Subcutaneous abdominal adipose tissue (tissue), 5 donors: ENCODE measurements around the gene RABL3.

Experiments used
- H3K27ac ChIP-seq: one replicate; pipeline ENCODE4 v1.7.0; 2013; ENCODE audit warnings: low read depth, mild to moderate bottlenecking, inconsistent platforms, low read length, moderate library complexity
- H3K27me3 ChIP-seq, 5 donors: one replicate each; pipeline ENCODE4 v1.7.0; 2013; ENCODE audit warnings: low read length in 5 of 5, inconsistent platforms in 1 of 5; ENCODE audit not compliant: control insufficient read depth in 5 of 5, insufficient read depth in 4 of 5
- H3K36me3 ChIP-seq, 5 donors: one replicate each; pipeline ENCODE4 v1.7.0; 2013; ENCODE audit warnings: low read length in 5 of 5; ENCODE audit not compliant: control insufficient read depth in 5 of 5, insufficient read depth in 5 of 5
- H3K4me1 ChIP-seq, 5 donors: one replicate each; pipeline ENCODE4 v1.7.0; 2013; ENCODE audit warnings: low read length in 5 of 5, mild to moderate bottlenecking in 3 of 5, moderate library complexity in 1 of 5; ENCODE audit not compliant: control insufficient read depth in 5 of 5, insufficient read depth in 5 of 5
- H3K4me3 ChIP-seq, 5 donors: one replicate each; pipeline ENCODE4 v1.7.0; 2013; ENCODE audit warnings: low read length in 5 of 5, low read depth in 1 of 5
- H3K9ac ChIP-seq, 5 donors: one replicate each; pipeline ENCODE4 v1.7.0; 2013; ENCODE audit warnings: low read length in 5 of 5, mild to moderate bottlenecking in 4 of 5, moderate library complexity in 3 of 5
- H3K9me3 ChIP-seq, 5 donors: one replicate each; pipeline ENCODE4 v1.7.0; 2013; ENCODE audit warnings: low read length in 5 of 5; ENCODE audit not compliant: control insufficient read depth in 5 of 5
- donor health status: healthy.
- donor health status: healthy.
- donor health status: healthy.
- donor health status: healthy.
- donor health status: healthy.

The RABL3 gene

DNA sequence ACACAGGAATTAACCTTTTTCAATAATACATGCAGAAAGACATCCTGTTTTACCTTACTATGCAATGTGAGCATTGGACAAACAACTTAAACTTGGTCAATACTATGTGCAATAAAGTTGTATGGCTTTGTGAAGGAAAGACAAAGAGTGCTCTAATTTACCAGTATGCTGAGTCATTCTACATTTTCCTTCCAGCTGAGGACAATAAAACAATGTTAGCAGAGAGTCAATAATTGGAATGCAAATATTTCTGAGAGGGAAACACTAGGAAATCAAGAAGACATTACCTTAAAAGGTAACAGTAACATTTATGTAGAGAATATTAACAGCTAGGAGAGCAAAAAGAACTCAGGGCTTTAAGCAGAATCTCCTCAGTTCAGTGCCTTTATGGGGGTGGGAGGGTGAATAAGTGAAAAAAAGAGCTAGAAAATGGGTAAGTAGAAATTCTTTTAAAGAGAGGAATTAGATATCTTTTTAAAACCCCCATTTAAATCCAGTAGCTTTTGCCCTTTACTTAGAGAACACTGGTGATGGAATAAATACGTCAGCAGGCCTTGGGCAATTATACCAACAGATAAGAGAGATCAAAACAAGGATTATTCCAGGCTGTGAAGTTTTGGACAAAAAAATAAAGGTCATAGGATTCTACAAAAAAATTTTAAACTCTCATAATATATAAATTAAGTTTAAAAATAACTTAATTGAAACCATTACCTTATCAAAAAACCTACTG is 48.7 kb downstream of the RABL3 start:
- Histone ChIP-seq H3K36me3 (peaks cover 10 to 28% (median 15%) of the 10 kb centered on the region in 5 donors), H3K9ac (no peak overlapping the region), H3K4me1 (peaks cover 0 to 6% (median 3%) of the 10 kb centered on the region in 5 donors), H3K4me3 (no peak overlapping the region), H3K27me3 (no peaks in the 10 kb centered on the region), H3K27ac (no peak overlapping the region), H3K9me3 (no peaks in the 10 kb centered on the region)

- H3K9me3 ChIP-seq: no peaks in the 10 kb centered on the region
- H3K4me3 ChIP-seq: no peak overlapping the region
- peaks cover 6 to 24% (median 18%) of the 10 kb centered on the region in 5 donors for H3K36me3 ChIP-seq
- H3K27me3 ChIP-seq: no peaks in the 10 kb centered on the region
- no peak overlapping the region for H3K27ac ChIP-seq
- H3K9ac ChIP-seq: no peak overlapping the region
- H3K4me1 ChIP-seq: peaks cover 0 to 6% (median 4%) of the 10 kb centered on the region in 5 donors
Measured at GRCh38 chr3:120689395-120689794, 52.9 kb downstream of the RABL3 start.

DNA sequence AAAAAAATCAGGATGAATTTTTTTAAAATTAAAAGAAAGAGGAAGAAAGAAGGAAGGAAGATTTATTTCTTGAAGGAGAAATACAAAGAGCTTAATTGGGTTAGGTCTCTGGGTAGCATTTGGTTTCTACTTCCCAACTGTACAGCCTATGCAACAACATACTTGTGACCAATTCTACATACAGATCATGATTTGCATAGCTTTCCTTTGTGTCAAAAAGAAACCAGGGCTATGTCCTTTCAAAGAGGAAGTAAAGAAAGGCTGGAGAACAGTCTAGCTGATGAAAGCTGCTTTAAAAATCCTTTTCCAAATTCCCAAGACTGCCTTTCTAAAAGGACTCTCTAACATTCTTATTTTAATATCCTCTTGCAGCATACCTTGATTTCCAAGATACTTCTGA is 54.2 kb downstream of the RABL3 start:
- Histone ChIP-seq H3K4me1 (peaks cover 0 to 4% (median 0%) of the 10 kb centered on the region in 5 donors), H3K4me3 (no peak overlapping the region), H3K36me3 (peaks cover 6 to 22% (median 18%) of the 10 kb centered on the region in 5 donors), H3K9ac (no peak overlapping the region), H3K27me3 (no peaks in the 10 kb centered on the region), H3K9me3 (no peaks in the 10 kb centered on the region), H3K27ac (no peak overlapping the region)

DNA sequence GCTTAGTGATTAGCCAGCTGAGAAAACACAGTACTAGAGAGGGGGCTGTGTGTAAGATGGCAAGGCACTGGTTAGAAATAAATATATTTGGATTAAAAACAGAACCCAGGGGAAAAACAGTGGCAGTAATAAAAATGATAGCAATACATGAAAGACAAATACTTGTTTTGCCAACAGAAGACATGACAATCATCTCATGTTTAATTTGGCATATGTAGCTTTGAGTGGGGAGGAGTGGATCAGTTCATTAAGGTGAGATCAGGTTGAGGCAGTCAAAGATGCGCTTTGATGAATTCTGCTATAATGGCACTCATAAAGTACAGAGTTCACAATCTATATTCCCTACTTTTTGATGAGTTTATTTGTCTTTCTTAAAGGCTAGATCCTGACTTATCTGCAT is 56.9 kb downstream of the RABL3 start:
- Histone ChIP-seq H3K27me3 (no peaks in the 10 kb centered on the region), H3K9ac (no peak overlapping the region), H3K4me1 (peaks cover 0 to 4% (median 0%) of the 10 kb centered on the region in 5 donors)

GRCh38 chr3:120684896-120685295 is 57.4 kb downstream of the RABL3 start:
- Histone ChIP-seq H3K9ac (no peak overlapping the region), H3K4me1 (peaks cover 0 to 4% (median 0%) of the 10 kb centered on the region in 5 donors), H3K27me3 (no peaks in the 10 kb centered on the region), H3K4me3 (no peak overlapping the region), H3K36me3 (peaks cover 6 to 22% (median 10%) of the 10 kb centered on the region in 5 donors), H3K27ac (no peak overlapping the region), H3K9me3 (no peaks in the 10 kb centered on the region)

More for the DNA sequence above, 56.9 kb downstream of the RABL3 start:
- Histone ChIP-seq H3K36me3 (peaks cover 6 to 22% (median 10%) of the 10 kb centered on the region in 5 donors), H3K4me3 (no peak overlapping the region), H3K27ac (no peak overlapping the region), H3K9me3 (no peaks in the 10 kb centered on the region)

- no peaks in the 10 kb centered on the region for H3K27me3 ChIP-seq
- no peak overlapping the region for H3K9ac ChIP-seq
- H3K9me3 ChIP-seq: no peaks in the 10 kb centered on the region
- H3K4me1 ChIP-seq: peaks cover 0 to 11% (median 4%) of the 10 kb centered on the region in 5 donors
- no peak overlapping the region for H3K27ac ChIP-seq
- H3K4me3 ChIP-seq: no peak overlapping the region
- peaks cover 0 to 16% (median 3%) of the 10 kb centered on the region in 5 donors for H3K36me3 ChIP-seq
Measured at GRCh38 chr3:120683671-120684301, 58.5 kb downstream of the RABL3 start.

DNA sequence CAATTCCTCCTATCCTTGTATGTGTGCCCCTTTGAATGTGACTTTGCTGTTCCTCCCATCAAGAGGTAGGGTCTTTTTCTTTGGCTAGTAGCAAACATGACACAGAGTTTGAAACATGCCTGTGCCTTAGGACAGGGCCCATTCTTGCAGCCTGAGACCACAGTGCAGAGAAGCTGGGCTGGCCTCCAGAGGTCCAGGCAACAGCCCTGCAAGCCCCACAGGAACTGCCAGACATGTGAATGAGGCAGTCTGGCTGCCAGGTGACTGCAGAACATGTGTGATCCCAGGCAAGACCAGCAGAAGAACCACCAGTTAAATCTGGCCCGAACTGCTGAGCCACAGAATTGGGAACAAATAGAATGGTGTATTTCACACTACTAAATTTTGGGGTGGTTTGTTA is 59.1 kb downstream of the RABL3 start:
- no peak overlapping the region for H3K27ac ChIP-seq
- peaks cover 0 to 10% (median 3%) of the 10 kb centered on the region in 5 donors for H3K36me3 ChIP-seq
- peaks cover 0 to 17% (median 10%) of the 10 kb centered on the region in 5 donors for H3K4me1 ChIP-seq
- H3K27me3 ChIP-seq: no peaks in the 10 kb centered on the region
- no peak overlapping the region for H3K9ac ChIP-seq
- no peaks in the 10 kb centered on the region for H3K9me3 ChIP-seq
- no peak overlapping the region for H3K4me3 ChIP-seq

GRCh38 chr3:120682095-120682681 is 60.1 kb downstream of the RABL3 start, which contains the start of gene HGD:
Gene HGD (minus strand): TSS chr3:120682239. CDS start chr3:120682111, 128 bp downstream.
- Histone ChIP-seq H3K4me3 (no peak within 1 kb of the TSS), H3K27ac (no peak within 1 kb of the TSS), H3K9me3 (no peaks in the 10 kb centered on the region), H3K4me1 (peaks cover 0 to 22% (median 15%) of the 10 kb centered on the region in 5 donors), H3K27me3 (no peaks in the 10 kb centered on the region), H3K36me3 (peaks cover 0 to 9% (median 0%) of the 10 kb centered on the region in 5 donors), H3K9ac (no peak within 1 kb of the TSS)

GRCh38 chr3:120681506-120682038 is 60.7 kb downstream of the RABL3 start:
- H3K4me1 ChIP-seq: peaks cover 0 to 22% (median 15%) of the 10 kb centered on the region in 5 donors
- peaks cover 0 to 7% (median 0%) of the 10 kb centered on the region in 5 donors for H3K36me3 ChIP-seq
- H3K27ac ChIP-seq: no peak overlapping the region
- no peaks in the 10 kb centered on the region for H3K27me3 ChIP-seq
- no peak overlapping the region for H3K4me3 ChIP-seq
- H3K9ac ChIP-seq: no peak overlapping the region
- H3K9me3 ChIP-seq: no peaks in the 10 kb centered on the region
